CD4-positive, alpha-beta T cell (primary cell): Measurements from ENCODE around the gene CDC7. TPM values are rescaled to one million over a fixed set of nuclear protein-coding genes. Genes with fewer than 3 reads are reported as not detected.

ENCODE experiments used
- ATAC-seq: fragments of 200-7000 bp; cut with Tn5 transposase; one replicate; pipeline ENCODE4 v1.10.0; 2022; ENCODE audit warnings: mild to moderate bottlenecking; ENCODE audit not compliant: poor library complexity
- CTCF ChIA-PET: fragments of 350-600 bp; sonication (Branson Sonifier 250); formaldehyde crosslinking; loops from one replicate; lab custom pipeline; 2021; ENCODE audit warnings: antibody characterized with exemption, inconsistent platforms; lab: Charles Lee
- POLR2A ChIA-PET: fragments of 350-600 bp; sonication (Branson Sonifier 250); formaldehyde crosslinking; loops from one replicate; lab custom pipeline; 2021; ENCODE audit warnings: antibody characterized with exemption, inconsistent platforms; lab: Charles Lee
- DNase-seq, 14 experiments: peaks; one replicate each; pipeline ENCODE4 v3.0.0-alpha.2; 2013 to 2020; ENCODE audit warnings: mixed read lengths in 2 of 14
- H3K27ac ChIP-seq, 2 donors: one replicate each; pipeline versions ENCODE4 v1.5.1 to v1.7.0; 2013; ENCODE audit warnings: low read length in 2 of 2, low read depth in 1 of 2, mild to moderate bottlenecking in 1 of 2
- H3K27me3 ChIP-seq, 2 experiments: 1 replicate in 1 of 2; 2 replicates in 1 of 2; pipeline versions ENCODE4 v1.6.1 to v1.7.0; 2013; ENCODE audit warnings: low read length in 2 of 2, control low read depth in 1 of 2, mild to moderate bottlenecking in 1 of 2, moderate library complexity in 1 of 2; ENCODE audit not compliant: insufficient read depth in 2 of 2, control insufficient read depth in 1 of 2
- H3K36me3 ChIP-seq: one replicate; pipeline ENCODE4 v1.6.1; 2013; ENCODE audit warnings: low read length, control low read depth; ENCODE audit not compliant: insufficient read depth
- H3K4me1 ChIP-seq: one replicate; pipeline ENCODE4 v1.6.1; 2013; ENCODE audit warnings: low read length, control low read depth; ENCODE audit not compliant: insufficient read depth
- H3K4me3 ChIP-seq: one replicate; pipeline ENCODE4 v1.5.1; 2013; ENCODE audit warnings: mild to moderate bottlenecking, low read length, moderate library complexity
- H3K9me3 ChIP-seq, 2 experiments: 1 replicate in 1 of 2; 2 replicates in 1 of 2; pipeline versions ENCODE4 v1.6.1 to v1.7.0; 2013; ENCODE audit warnings: low read length in 2 of 2, mild to moderate bottlenecking in 2 of 2, control low read depth in 1 of 2, moderate library complexity in 1 of 2; ENCODE audit not compliant: control insufficient read depth in 1 of 2, insufficient read depth in 1 of 2
- H3K27ac Mint-ChIP-seq: one replicate; pipeline ENCODE4 v1.8.0; 2020; ENCODE audit warnings: mixed read lengths
- H3K27me3 Mint-ChIP-seq: one replicate; pipeline ENCODE4 v1.8.0; 2021; ENCODE audit warnings: mixed read lengths
- H3K36me3 Mint-ChIP-seq: one replicate; pipeline ENCODE4 v1.8.0; 2021; ENCODE audit warnings: low read depth, mixed read lengths
- H3K4me1 Mint-ChIP-seq: one replicate; pipeline ENCODE4 v1.8.0; 2021; ENCODE audit warnings: low read depth, mixed read lengths
- H3K4me3 Mint-ChIP-seq: one replicate; pipeline ENCODE4 v1.8.0; 2020; ENCODE audit warnings: mild to moderate bottlenecking, mixed read lengths
- H3K9me3 Mint-ChIP-seq: one replicate; pipeline ENCODE4 v1.8.0; 2020; ENCODE audit warnings: mixed read lengths
- intact Hi-C, 2 experiments: fragments of 100-400 bp; cut with DNase I in 1 of 2; cut with micrococcal nuclease in 1 of 2; formaldehyde crosslinking; loops; one replicate each; pipeline versions ENCODE4 v1.15.1 to v1.9.0; 2023 to 2025; cut with DNase I, micrococcal nuclease
- total RNA-seq, 174 experiments: library from RNA in 2 of 174; stranded (reverse) in 2 of 174; gene quantifications; one replicate each; pipeline ENCODE4 v1.2.3 and lab custom pipeline; 2021 to 2026
- TF ChIP-seq, protein P1 (sequence below): fragments of 200-600 bp; IDR thresholded peaks from one replicate; pipeline ENCODE4 v1.8.0; 2022; ENCODE audit warnings: antibody characterized with exemption, mild to moderate bottlenecking

CDC7 gene
- total RNA-seq, 2 experiments from 2014 or later = 4.2 to 4.8 TPM

DNA sequence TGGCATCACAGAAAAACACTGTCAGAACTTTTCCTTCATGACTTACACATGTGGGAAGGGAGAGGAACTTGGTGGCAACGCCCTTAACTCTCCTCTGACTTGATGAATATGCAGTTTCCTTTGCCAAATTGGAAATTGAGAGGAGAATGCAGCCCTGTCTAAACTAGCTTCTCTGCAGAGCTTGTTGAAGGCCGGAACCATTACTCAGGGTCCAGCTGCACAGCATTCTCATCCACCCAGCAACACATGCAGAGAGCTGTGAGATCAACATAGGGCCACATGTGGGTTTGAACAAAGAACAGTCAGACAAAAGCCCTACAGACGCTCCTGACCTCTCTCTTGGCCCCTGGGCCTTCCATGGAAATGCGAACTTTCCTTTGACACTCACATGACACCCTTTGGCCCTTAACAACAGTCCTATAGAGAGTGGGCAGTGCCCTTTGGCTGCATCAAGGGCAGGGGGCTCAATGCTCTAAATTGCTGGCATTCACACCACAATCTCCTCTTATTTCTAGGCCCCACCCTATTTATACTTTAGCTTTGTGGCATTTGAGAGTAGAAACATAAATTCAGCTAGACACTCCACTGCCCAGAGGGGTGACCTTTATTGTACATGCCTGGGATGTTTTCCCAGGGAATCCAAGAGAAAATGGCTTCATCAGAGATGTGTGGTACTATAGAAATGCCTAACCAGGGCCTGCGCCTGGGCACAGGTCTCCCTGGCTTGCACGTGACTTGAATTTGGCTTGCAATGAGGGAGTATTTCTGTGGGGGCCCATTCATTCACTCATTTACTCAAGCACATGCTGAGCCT is 64.4 kb downstream of the CDC7 start:
- ATAC-seq = no peak
- POLR2A ChIA-PET = interaction anchor here (1.0 kb wide), 1 partner anchor 12 kb away, joined by 3 read pairs; no protein-coding TSS in a partner anchor
- H3K4me3 Mint-ChIP-seq = no peak overlapping the region

DNA sequence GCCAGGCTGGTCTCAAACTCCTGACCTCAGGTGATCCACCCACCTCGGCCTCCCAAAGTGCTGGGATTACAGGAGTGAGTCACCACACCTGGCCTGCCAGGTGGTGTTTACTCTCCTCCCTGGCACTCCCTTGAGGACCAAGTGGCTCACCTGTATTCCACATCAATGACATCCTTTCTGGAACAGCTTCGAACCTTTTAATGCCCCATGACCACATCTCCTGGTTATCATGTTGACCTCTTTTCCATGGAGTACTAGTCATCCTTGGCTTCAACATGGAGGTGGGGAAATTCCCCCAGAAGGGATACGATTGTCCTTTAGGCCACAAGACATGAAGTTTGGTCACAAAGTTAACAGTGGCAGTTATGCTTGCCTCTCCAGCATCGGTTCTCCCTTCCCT is 66.9 kb downstream of the CDC7 start:
- peaks cover 25% of the 10 kb centered on the region for H3K4me1 Mint-ChIP-seq
- CTCF ChIA-PET = no interaction called here

More for the DNA sequence above, 64.4 kb downstream of the CDC7 start:
- TF ChIP-seq, protein P1, sequence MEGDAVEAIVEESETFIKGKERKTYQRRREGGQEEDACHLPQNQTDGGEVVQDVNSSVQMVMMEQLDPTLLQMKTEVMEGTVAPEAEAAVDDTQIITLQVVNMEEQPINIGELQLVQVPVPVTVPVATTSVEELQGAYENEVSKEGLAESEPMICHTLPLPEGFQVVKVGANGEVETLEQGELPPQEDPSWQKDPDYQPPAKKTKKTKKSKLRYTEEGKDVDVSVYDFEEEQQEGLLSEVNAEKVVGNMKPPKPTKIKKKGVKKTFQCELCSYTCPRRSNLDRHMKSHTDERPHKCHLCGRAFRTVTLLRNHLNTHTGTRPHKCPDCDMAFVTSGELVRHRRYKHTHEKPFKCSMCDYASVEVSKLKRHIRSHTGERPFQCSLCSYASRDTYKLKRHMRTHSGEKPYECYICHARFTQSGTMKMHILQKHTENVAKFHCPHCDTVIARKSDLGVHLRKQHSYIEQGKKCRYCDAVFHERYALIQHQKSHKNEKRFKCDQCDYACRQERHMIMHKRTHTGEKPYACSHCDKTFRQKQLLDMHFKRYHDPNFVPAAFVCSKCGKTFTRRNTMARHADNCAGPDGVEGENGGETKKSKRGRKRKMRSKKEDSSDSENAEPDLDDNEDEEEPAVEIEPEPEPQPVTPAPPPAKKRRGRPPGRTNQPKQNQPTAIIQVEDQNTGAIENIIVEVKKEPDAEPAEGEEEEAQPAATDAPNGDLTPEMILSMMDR = no peak
- H3K27ac ChIP-seq = no peak overlapping the region
- DNase-seq = no peak
- no peaks in the 10 kb centered on the region for H3K9me3 ChIP-seq
- peaks cover 26% of the 10 kb centered on the region for H3K4me1 ChIP-seq
- Mint-ChIP-seq H3K36me3 (no peaks in the 10 kb centered on the region), H3K27me3 (no peaks in the 10 kb centered on the region), H3K4me1 (peaks cover 28% of the 10 kb centered on the region), H3K9me3 (no peaks in the 10 kb centered on the region), H3K27ac (no peak overlapping the region)
- no peaks in the 10 kb centered on the region for H3K36me3 ChIP-seq
- H3K27me3 ChIP-seq = no peaks in the 10 kb centered on the region
- H3K4me3 ChIP-seq = no peak overlapping the region
- CTCF ChIA-PET = no interaction called here
- intact Hi-C loops = no loop called here

DNA sequence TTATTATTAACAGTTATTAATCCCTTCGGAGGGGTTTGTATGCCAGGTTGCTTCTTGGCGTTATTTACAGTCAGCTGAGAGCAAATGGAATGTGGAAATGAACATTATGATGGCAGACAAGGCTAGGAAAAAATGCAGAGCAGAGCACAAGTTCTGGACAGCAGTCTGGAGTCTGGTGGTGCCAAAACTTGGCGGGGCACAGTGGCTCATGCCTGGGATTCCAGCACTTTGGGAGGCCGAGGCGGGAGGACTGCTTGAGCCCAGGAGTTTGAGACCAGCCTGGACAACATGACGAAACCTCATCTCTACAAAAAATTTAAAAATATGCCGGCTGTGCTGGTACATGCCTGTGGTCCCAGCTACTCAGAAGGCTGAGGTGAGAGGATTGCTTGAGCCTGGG is 67.6 kb downstream of the CDC7 start:
- H3K9me3 Mint-ChIP-seq = no peaks in the 10 kb centered on the region
- H3K36me3 Mint-ChIP-seq = no peaks in the 10 kb centered on the region
- H3K4me1 Mint-ChIP-seq = peaks cover 25% of the 10 kb centered on the region
- H3K36me3 ChIP-seq = no peaks in the 10 kb centered on the region
- TF ChIP-seq, protein P1 = no peak
- DNase-seq = no peak
- no peak overlapping the region for H3K4me3 Mint-ChIP-seq
- no peak overlapping the region for H3K27ac Mint-ChIP-seq
- H3K27me3 Mint-ChIP-seq = no peaks in the 10 kb centered on the region
- no peaks in the 10 kb centered on the region for H3K27me3 ChIP-seq
- peaks cover 21% of the 10 kb centered on the region for H3K4me1 ChIP-seq
- H3K27ac ChIP-seq = no peak overlapping the region
- POLR2A ChIA-PET = no interaction called here
- intact Hi-C loops = no loop called here
- no peak overlapping the region for H3K4me3 ChIP-seq
- ATAC-seq = no peak
- CTCF ChIA-PET = no interaction called here
- H3K9me3 ChIP-seq = no peaks in the 10 kb centered on the region

More for the DNA sequence above, 66.9 kb downstream of the CDC7 start:
- Mint-ChIP-seq H3K9me3 (no peaks in the 10 kb centered on the region), H3K27ac (no peak overlapping the region), H3K27me3 (no peaks in the 10 kb centered on the region), H3K36me3 (no peaks in the 10 kb centered on the region), H3K4me3 (no peak overlapping the region)
- ATAC-seq (no peak), DNase-seq (no peak)
- no peak overlapping the region for H3K27ac ChIP-seq
- no peak overlapping the region for H3K4me3 ChIP-seq
- POLR2A ChIA-PET = no interaction called here
- no peaks in the 10 kb centered on the region for H3K27me3 ChIP-seq
- TF ChIP-seq, protein P1 = no peak
- intact Hi-C loops = no loop called here
- H3K9me3 ChIP-seq = no peaks in the 10 kb centered on the region
- peaks cover 21% of the 10 kb centered on the region for H3K4me1 ChIP-seq
- no peaks in the 10 kb centered on the region for H3K36me3 ChIP-seq
